Trophoblast cell (in vitro differentiated cells and primary cell): ENCODE results near the gene COL18A1.

ENCODE experiments used
- DNase-seq, 2 donors: peaks; one replicate each; pipeline ENCODE4 v3.0.0-alpha.2; 2016
- H2AFZ ChIP-seq: 2 replicates; pipeline ENCODE4 v1.6.1; 2013; ENCODE audit warnings: low read length, moderate library complexity, mild to moderate bottlenecking; ENCODE audit not compliant: insufficient read depth, poor library complexity
- H2AK5ac ChIP-seq: 2 replicates; pipeline ENCODE4 v1.6.1; 2013; ENCODE audit warnings: mild to moderate bottlenecking, low read length
- H2BK120ac ChIP-seq: 2 replicates; pipeline ENCODE4 v1.6.1; 2013; ENCODE audit warnings: low read length, mild to moderate bottlenecking, moderate library complexity; ENCODE audit not compliant: insufficient read depth, poor library complexity
- H2BK12ac ChIP-seq: 2 replicates; pipeline ENCODE4 v1.6.1; 2013; ENCODE audit warnings: mild to moderate bottlenecking, low read length, moderate library complexity
- H2BK5ac ChIP-seq: 2 replicates; pipeline ENCODE4 v1.6.1; 2013; ENCODE audit warnings: low read length, low read depth, moderate library complexity, mild to moderate bottlenecking; ENCODE audit not compliant: poor library complexity
- H3K14ac ChIP-seq: 2 replicates; pipeline ENCODE4 v1.6.1; 2013; ENCODE audit warnings: mild to moderate bottlenecking, low read length
- H3K18ac ChIP-seq: 2 replicates; pipeline ENCODE4 v1.6.1; 2013; ENCODE audit warnings: mild to moderate bottlenecking, low read length
- H3K23ac ChIP-seq: 2 replicates; pipeline ENCODE4 v1.6.1; 2013; ENCODE audit warnings: low read length
- H3K27ac ChIP-seq: 2 replicates; pipeline ENCODE4 v1.5.1; 2013; ENCODE audit warnings: low read depth, mild to moderate bottlenecking, inconsistent platforms, low read length, moderate library complexity
- H3K27me3 ChIP-seq: 2 replicates; pipeline ENCODE4 v1.6.1; 2013; ENCODE audit warnings: inconsistent platforms, mild to moderate bottlenecking, low read length, moderate library complexity; ENCODE audit not compliant: insufficient read depth
- H3K36me3 ChIP-seq, 2 experiments: 1 replicate in 1 of 2; 2 replicates in 1 of 2; pipeline ENCODE4 v1.6.1; 2013; ENCODE audit warnings: low read length in 2 of 2, mild to moderate bottlenecking in 2 of 2, moderate library complexity in 1 of 2; ENCODE audit not compliant: insufficient read depth in 2 of 2, control insufficient read depth in 1 of 2
- H3K4ac ChIP-seq: 2 replicates; pipeline ENCODE4 v1.6.1; 2013; ENCODE audit warnings: low read depth, mild to moderate bottlenecking, low read length, moderate library complexity
- H3K4me1 ChIP-seq, 2 experiments: 1 replicate in 1 of 2; 2 replicates in 1 of 2; pipeline ENCODE4 v1.6.1; 2013; ENCODE audit warnings: low read length in 2 of 2, mild to moderate bottlenecking in 2 of 2, moderate library complexity in 1 of 2; ENCODE audit not compliant: insufficient read depth in 2 of 2, control insufficient read depth in 1 of 2
- H3K4me2 ChIP-seq: 2 replicates; pipeline ENCODE4 v1.6.1; 2013; ENCODE audit warnings: inconsistent platforms, mild to moderate bottlenecking, low read length, moderate library complexity
- H3K4me3 ChIP-seq: 2 replicates; pipeline ENCODE4 v1.5.1; 2013; ENCODE audit warnings: mild to moderate bottlenecking, low read depth, low read length, inconsistent platforms
- H3K79me1 ChIP-seq: one replicate; pipeline ENCODE4 v1.6.1; 2013; ENCODE audit warnings: low read length
- H3K79me2 ChIP-seq: 2 replicates; pipeline ENCODE4 v1.6.1; 2013; ENCODE audit warnings: low read length, mild to moderate bottlenecking; ENCODE audit not compliant: control insufficient read depth, insufficient read depth, poor library complexity
- H3K9ac ChIP-seq: 2 replicates; pipeline ENCODE4 v1.6.1; 2013; ENCODE audit warnings: mild to moderate bottlenecking, low read length
- H3K9me3 ChIP-seq: 2 replicates; pipeline ENCODE4 v1.6.1; 2013; ENCODE audit warnings: low read depth, mild to moderate bottlenecking, control low read depth, inconsistent platforms, low read length; ENCODE audit not compliant: insufficient read depth
- H4K12ac ChIP-seq: 2 replicates; pipeline ENCODE4 v1.6.1; 2013; ENCODE audit warnings: low read depth, mild to moderate bottlenecking, low read length, moderate library complexity
- H4K8ac ChIP-seq: 2 replicates; pipeline ENCODE4 v1.6.1; 2013; ENCODE audit warnings: low read depth, mild to moderate bottlenecking, low read length, moderate library complexity
- H4K91ac ChIP-seq: one replicate; pipeline ENCODE4 v1.6.1; 2013; ENCODE audit warnings: low read depth, mild to moderate bottlenecking, low read length, moderate library complexity
- WGBS: extraction: QIAGEN DNeasy Blood & Tissue Kit; methylation state at CpG from one replicate; pipeline ENCODE4 v1.1.7; 2013; ENCODE audit warnings: missing lambda C conversion rate; ENCODE audit not compliant: insufficient read length, insufficient coverage; ENCODE audit errors: extremely low coverage; 5-methylcytosine and 5-hydroxymethylcytosine counted together

Gene COL18A1

DNA sequence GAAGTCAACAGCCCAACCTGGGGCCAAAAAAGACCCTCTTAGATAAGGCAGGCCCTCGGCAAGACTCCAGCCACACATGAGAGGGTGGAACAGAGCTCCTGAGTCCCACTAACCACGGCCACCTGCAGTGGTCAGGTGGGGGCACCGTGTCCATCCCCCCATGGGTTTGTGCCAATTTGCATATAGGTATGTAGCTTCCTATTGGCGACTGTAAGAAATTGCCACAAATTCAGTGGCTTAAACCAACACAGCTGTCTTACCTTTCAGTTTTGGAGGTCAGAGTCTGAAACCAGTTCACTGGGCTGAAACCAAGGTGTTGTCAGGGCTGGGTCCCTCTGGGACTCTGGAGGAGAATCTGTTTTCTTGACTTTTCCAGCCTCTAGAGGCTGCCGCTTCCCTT lies 59.3 kb downstream of the COL18A1 start:
- H3K4me1 ChIP-seq: peaks cover 4 to 8% of the 10 kb centered on the region in 2 experiments
- H2AK5ac ChIP-seq: no peak overlapping the region
- no peaks in the 10 kb centered on the region for H3K79me1 ChIP-seq
- H3K9ac ChIP-seq: no peak overlapping the region
- H3K4me2 ChIP-seq: no peak overlapping the region
- no peak overlapping the region for H3K18ac ChIP-seq
- H2BK12ac ChIP-seq: no peak overlapping the region
- H2AFZ ChIP-seq: no peak overlapping the region
- H4K91ac ChIP-seq: no peak overlapping the region
- no peak overlapping the region for H3K27ac ChIP-seq
- H2BK120ac ChIP-seq: no peak overlapping the region
- no peak overlapping the region for H3K23ac ChIP-seq
- H3K9me3 ChIP-seq: peaks cover 15% of the 10 kb centered on the region
- WGBS: no CpG with 5 or more reads among the region's 5 CpGs
- no peak overlapping the region for H4K8ac ChIP-seq
- peaks cover 33 to 47% of the 10 kb centered on the region in 2 experiments for H3K36me3 ChIP-seq
- no peak overlapping the region for H3K4ac ChIP-seq
- H3K14ac ChIP-seq: no peak overlapping the region
- H3K4me3 ChIP-seq: no peak overlapping the region
- H4K12ac ChIP-seq: no peak overlapping the region
- H3K27me3 ChIP-seq: no peaks in the 10 kb centered on the region
- H2BK5ac ChIP-seq: no peak overlapping the region
- H3K79me2 ChIP-seq: no peaks in the 10 kb centered on the region
- DNase-seq: no peak

DNA sequence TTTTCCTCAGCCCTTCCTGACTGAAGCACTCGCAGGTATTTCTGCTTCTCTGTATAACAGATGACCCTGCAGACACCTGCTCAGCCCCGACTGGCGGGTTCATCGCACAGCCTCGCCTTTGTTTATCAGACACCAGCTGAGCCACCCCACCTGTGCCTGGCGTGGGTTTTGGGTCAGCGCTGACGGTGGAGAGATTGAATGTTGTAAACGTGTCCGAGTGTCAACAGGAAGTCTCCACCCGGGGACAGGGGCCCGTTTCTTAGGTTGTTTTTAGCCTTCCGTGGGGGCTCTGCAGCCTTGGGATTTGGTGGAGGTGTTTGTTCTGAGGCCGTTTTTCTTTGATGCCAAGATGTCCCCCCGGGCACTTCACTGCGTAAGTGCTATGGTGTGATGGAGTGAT lies 60.1 kb downstream of the COL18A1 start:
- Histone ChIP-seq H3K4me2 (no peak overlapping the region), H3K14ac (no peak overlapping the region), H3K9ac (no peak overlapping the region), H4K8ac (no peak overlapping the region), H3K4ac (no peak overlapping the region), H2BK5ac (no peak overlapping the region), H2BK12ac (no peak overlapping the region), H3K79me1 (no peaks in the 10 kb centered on the region), H3K36me3 (peaks cover 31 to 45% of the 10 kb centered on the region in 2 experiments), H3K9me3 (peaks cover 11% of the 10 kb centered on the region), H2AK5ac (no peak overlapping the region), H4K12ac (no peak overlapping the region), H4K91ac (no peak overlapping the region), H2AFZ (no peak overlapping the region), H3K18ac (no peak overlapping the region), H3K79me2 (no peaks in the 10 kb centered on the region), H3K27me3 (no peaks in the 10 kb centered on the region), H3K27ac (no peak overlapping the region), H3K4me3 (no peak overlapping the region), H3K4me1 (peaks cover 7 to 10% of the 10 kb centered on the region in 2 experiments), H2BK120ac (no peak overlapping the region), H3K23ac (no peak overlapping the region)
- WGBS: no CpG with 5 or more reads among the region's 16 CpGs
- no peak for DNase-seq

GRCh38 chr21:45465611-45466329 lies 60.8 kb downstream of the COL18A1 start:
- no peak overlapping the region for H3K9ac ChIP-seq
- H3K9me3 ChIP-seq: peaks cover 10% of the 10 kb centered on the region
- peaks cover under 1% of the 10 kb centered on the region for H3K79me2 ChIP-seq
- H3K14ac ChIP-seq: no peak overlapping the region
- no peak overlapping the region for H2AFZ ChIP-seq
- DNase-seq: no peak
- no peak overlapping the region for H2BK120ac ChIP-seq
- H3K4me3 ChIP-seq: no peak overlapping the region
- H3K4me1 ChIP-seq: peaks cover 7 to 9% of the 10 kb centered on the region in 2 experiments
- H4K12ac ChIP-seq: no peak overlapping the region
- no peak overlapping the region for H4K91ac ChIP-seq
- H3K4me2 ChIP-seq: no peak overlapping the region
- no CpG with 5 or more reads among the region's 27 CpGs for WGBS
- H2BK12ac ChIP-seq: no peak overlapping the region
- H3K27me3 ChIP-seq: no peaks in the 10 kb centered on the region
- H3K79me1 ChIP-seq: no peaks in the 10 kb centered on the region
- peaks cover 28 to 43% of the 10 kb centered on the region in 2 experiments for H3K36me3 ChIP-seq
- H4K8ac ChIP-seq: no peak overlapping the region
- H3K27ac ChIP-seq: no peak overlapping the region
- no peak overlapping the region for H2BK5ac ChIP-seq
- no peak overlapping the region for H3K18ac ChIP-seq
- no peak overlapping the region for H2AK5ac ChIP-seq
- H3K4ac ChIP-seq: no peak overlapping the region
- H3K23ac ChIP-seq: no peak overlapping the region

GRCh38 chr21:45466330-45467220 lies 61.6 kb downstream of the COL18A1 start:
- Histone ChIP-seq H3K79me1 (no peaks in the 10 kb centered on the region), H4K91ac (no peak overlapping the region), H3K4me2 (no peak overlapping the region), H3K36me3 (peaks cover 25 to 40% of the 10 kb centered on the region in 2 experiments), H3K27ac (no peak overlapping the region), H3K4me1 (peaks cover 10 to 12% of the 10 kb centered on the region in 2 experiments), H3K27me3 (no peaks in the 10 kb centered on the region), H3K79me2 (peaks cover 3% of the 10 kb centered on the region), H3K4me3 (no peak overlapping the region), H3K14ac (no peak overlapping the region), H2AFZ (no peak overlapping the region), H3K9ac (no peak overlapping the region), H3K9me3 (peaks cover 7% of the 10 kb centered on the region), H2BK120ac (no peak overlapping the region), H4K12ac (no peak overlapping the region), H3K23ac (no peak overlapping the region), H2AK5ac (no peak overlapping the region), H4K8ac (no peak overlapping the region), H3K18ac (no peak overlapping the region), H2BK5ac (no peak overlapping the region), H2BK12ac (no peak overlapping the region), H3K4ac (no peak overlapping the region)
- no peak for DNase-seq
- no CpG with 5 or more reads among the region's 30 CpGs for WGBS
